ENCODE measurements around the gene CHRDL2.

The CHRDL2 gene

DNA sequence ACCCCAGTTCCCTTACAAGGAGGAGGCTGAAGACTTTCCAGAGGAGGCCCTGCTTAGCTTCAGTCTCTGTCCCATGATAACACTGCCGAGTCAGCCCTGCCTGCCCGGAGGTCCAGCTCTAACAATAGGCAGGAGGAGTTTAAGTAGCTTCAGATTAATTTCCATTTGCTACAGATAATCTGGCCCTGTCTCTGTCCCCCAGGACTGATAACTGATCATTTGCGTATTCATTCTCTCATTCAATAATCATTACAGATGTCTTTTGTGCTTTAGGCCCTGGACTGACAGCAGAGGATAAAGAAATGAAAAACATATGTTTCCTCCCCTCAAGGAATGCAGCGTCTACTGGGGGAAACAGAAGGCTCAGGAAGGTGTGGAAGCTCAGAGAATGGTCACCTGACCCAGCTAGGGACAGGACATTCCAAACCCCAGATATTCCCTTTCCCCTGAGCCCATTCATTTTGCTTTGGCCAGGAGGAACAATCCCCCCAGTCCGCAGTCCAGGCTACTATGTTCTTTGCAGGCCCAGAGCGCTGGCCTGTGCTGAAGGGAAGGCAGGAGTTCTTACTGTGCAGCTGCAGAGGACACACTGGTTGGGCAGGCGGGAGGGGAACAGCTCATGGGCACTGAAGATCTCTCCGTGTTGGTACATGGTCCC lies 20.8 kb downstream of the CHRDL2 start:
- DNase-seq = no peak

DNA sequence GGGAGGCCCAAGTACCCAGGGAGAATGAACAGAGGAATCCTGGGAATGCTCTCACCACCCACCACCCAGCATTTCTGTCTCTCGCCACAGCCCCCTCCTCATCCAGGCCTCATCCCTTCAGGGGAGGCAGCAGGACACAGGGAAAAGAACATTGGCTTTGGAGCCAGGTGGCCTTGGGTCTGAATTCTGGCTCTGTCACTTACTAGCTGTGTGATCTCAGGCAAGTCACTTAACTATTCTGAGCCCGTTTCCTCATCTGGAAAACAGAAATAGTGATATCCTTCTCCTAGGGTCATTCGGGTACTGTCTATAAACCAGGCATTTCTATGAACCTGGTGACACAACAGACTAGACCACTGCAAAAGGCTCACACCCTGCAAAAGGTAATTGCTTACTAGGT lies 22.1 kb downstream of the CHRDL2 start:
- DNase-seq = no peak

DNA sequence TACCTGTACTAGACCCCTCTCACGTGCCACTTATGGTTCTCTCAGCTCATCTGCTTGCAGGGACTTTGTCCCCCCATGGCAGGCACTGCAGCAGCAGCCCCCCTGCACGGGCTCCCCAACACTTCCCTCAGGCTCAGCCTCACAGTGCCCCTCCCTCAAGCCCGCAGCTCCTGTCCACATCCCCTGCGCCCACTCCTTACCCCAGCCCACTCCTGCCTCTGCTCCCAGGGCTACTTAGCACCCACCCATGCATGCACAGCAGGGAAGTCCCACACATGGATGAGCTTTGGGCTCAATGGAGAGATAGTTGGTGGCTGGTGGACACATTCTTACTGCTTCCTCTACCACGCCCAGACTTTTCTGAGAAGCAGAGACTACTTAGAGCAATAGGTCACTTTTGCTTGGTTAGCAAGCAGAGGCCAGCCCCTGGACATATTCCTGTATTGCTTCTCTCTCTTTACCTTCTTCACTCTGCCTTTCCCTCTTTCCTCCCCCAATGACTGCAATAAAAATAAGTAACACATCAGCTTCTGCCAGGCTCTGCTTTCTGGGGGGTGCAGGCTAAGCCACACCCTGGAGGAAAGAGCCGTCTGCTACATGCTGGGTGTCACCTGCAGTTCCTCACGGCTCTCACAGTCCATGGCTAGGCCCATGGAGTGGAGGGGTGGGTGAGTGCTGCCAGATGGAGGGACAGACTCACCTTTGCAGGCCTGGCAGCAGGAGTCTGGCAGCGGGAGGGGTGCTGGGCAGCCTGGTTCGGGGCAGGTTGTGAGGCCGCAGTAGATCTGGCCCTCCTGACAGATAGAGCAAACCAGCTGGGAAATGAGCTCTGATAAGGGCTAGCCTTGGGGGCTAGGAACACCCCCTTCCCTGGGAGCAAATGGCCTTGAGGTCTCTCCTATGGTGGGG lies 23.4 kb downstream of the CHRDL2 start:
- no peak for DNase-seq

GRCh38 chr11:74707182-74707581 lies 24.0 kb downstream of the CHRDL2 start:
- DNase-seq = no peak

- no peak for DNase-seq
Measured at GRCh38 chr11:74703211-74703610, 28.0 kb downstream of the CHRDL2 start.

GRCh38 chr11:74702383-74703007 lies 28.7 kb downstream of the CHRDL2 start:
- DNase-seq = peak; percentile 46

DNA sequence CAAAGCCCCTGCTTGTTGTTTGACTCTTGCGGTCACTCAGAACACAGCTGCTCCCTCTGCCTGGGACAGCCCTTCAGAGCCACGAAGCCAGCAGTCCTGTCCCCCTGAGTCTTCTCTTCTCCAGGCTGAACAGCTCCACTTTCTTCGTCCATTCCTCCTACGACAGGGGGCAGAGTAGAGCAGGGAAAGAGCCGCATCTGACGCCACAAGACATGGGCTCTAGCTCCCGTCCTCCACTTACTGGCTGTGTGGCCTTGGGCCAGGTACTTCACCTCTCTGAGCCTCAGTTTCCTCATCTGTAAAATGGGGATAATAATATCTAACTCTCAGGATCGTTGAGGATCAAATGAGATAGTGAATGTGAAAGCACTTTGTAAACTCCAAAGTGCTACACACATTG lies 29.9 kb downstream of the CHRDL2 start:
- no peak for DNase-seq

DNA sequence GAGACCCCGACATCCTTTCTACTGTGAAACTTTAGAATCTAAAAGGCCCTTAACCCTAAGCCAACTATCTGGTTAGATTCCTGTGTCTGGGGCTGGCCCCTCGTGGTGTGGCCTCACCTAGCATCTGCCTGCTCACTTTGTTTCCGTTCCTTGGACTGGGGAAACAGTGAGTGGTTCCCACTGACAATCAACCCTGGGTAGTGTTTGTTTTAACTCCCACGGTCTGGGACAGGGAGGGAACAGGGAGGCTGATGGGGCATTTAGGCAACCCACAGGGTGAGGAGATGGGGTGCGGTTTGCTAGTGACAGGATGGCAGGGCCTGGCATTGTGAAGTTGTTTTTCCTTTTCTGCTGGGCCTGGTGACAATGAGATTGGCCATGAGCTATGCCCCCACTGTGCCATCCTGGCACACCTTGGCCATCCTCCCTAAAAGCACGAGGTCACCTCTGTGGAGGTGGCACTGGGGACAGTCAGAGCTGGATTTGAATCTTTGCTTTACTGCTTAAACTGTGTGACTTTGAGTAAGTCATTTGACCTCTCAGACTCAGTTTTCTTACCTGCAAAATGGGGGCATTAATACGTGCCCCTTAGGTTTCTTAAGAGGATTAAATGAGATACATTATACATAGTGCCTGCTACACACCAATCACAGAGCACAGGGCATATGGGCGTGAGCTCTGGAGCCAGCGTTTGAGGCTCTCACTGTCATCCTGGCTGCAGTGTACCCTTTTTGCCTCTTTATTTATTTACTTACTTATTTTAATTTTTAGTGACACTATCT lies 31.4 kb downstream of the CHRDL2 start:
- DNase-seq = no peak

GRCh38 chr11:74697722-74698121 lies 33.5 kb downstream of the CHRDL2 start:
- no peak for DNase-seq

DNA sequence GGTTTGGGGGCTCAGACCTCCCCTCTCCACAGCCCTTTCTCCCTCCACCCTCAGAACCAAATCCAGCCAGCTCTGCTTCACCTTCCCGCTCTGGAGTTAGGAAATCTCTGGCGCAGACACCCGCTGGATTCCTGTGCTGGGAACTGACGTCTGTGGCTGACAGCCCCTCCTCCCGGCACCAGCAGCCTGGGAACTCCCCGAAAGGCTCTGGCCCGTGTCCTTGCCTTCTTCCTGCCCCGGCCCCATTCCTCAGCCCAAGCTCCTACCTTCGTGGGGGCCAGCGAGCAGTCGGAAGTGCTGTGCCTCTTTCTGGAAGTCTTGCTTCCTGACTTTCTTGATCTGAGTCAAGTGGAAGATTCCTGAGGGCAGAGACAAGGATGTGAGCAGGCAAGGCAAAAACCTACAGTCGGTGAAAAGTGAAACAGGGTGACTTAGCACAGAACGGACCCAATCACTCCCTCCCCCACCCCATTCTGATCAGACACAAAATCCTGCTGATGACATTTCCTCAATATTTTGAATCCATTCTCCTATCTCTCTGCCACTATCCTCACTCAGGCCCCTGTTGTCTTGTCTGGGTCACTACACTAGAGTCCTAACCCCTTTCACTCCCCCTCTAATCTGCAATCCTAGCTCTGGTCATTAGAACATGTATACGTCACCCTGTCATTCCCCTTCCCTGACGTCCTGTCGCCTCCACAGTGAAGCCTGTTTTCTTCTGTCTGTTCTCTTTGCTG lies 34.1 kb downstream of the CHRDL2 start:
- DNase-seq = no peak

DNA sequence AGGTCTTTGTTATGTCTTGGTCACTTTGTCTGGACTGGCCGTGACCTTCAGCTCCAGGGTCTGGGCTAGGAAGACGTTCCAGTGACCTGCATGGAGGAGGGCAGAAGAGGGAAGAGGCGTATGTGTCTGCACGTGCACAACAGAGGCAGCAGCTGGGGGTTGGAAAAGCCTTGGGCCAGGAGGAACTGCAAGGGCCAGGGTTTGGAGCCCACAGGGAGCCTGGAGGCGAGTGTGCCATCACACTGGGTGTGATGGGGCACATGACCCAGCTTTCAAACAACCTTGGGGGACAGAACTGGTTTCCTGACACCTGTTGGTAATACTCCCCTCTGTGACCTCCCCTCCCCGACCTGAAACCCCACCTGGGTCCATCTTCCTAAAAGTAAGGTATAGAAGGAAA lies 34.7 kb downstream of the CHRDL2 start:
- DNase-seq = no peak

DNA sequence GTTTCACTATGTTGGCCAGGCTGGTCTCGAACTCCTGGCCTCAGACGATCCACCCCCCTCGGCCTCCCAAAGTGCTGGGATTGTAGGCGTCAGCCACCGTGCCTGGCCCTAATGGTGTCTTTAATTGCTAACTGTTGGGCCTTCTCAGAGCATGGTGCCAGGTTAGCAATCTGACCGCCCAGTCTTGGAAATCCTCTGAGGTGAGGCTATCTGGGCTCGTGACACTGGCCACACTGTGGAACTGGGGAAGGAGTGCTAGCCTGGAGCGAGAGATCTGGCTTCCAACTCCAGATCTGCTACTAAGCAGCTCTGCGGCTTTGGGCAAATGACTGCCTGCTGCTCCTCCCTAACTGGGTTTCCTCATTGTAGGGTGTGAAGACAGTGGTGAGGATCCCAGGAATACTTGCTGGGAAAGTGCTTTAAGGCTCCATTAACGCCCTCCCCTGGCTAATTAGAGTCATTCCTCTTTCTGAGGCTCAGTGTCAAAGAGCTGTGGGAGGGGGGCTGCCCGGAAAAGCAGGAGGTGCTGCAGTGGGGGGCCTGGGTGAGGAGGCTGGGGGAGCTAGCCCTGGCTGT lies 35.4 kb downstream of the CHRDL2 start:
- no peak for DNase-seq

- no peak for DNase-seq
Measured at GRCh38 chr11:74694136-74694930, 36.9 kb downstream of the CHRDL2 start.

- no peak for DNase-seq
Measured at GRCh38 chr11:74693531-74693930, 37.7 kb downstream of the CHRDL2 start.

DNA sequence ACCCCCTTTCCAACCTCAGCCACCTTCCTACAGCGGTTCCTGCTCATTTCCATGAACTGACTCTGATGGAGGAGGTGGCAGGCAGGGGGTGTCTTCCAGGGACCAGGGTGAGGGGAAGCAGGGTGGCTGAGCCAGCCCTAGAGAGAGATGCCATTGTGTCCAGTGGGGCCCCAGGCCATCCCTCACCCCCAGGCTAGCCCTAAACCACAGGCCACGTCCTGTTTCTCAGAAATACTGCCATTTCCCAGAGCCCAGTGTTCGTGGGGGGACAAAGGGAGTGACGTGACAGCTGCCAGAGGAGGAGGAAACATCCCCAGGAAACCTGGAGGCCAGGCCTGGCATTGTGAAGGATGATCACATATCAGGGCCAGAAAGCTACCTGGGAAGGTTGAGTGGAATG lies 39.5 kb downstream of the CHRDL2 start:
- no peak for DNase-seq

- DNase-seq = no peak
Measured at GRCh38 chr11:74689666-74690065, 41.6 kb downstream of the CHRDL2 start.

GRCh38 chr11:74687237-74688023 lies 43.8 kb downstream of the CHRDL2 start:
- peak; percentile 15 for DNase-seq

GRCh38 chr11:74686792-74687191 lies 44.4 kb downstream of the CHRDL2 start:
- no peak for DNase-seq

DNA sequence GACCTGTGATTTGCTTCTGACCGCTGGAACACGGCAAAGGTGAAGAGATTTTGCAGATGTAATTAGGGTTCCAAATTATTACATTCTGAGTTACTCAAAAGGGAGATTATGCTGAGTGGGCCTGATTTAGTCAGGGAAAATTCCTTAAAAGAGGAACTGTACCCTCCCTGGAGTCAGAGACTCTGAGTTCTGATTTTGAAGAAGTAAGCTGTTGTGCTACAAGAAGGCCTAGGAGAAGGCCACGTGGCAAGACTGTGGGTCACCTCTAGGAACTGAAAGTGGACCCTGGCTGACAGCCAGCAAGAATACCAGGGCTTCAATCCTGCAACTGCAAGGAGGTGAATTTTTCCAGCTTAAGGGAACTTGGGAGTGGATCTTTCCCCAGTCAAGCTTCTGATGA lies 45.3 kb downstream of the CHRDL2 start:
- peak; percentile 79 for DNase-seq

DNA sequence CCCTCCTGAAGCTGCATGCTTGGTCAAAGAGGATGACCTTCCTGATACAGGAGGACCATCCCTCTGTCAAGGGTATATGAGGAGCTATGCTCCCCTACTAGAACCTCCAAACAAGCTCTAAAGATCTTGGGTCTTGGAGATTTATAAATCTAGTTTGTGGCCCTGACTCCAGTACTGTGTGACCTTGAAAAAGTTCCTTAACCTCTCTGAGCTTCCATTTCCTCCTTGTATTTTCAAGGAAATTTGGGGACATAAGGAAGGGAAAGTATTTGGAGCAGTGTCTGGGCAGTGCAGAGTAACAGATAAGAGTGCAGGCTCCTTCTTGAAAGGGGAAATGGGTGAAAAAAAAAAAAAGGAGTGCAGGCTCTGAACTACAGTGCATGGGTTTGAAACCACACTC lies 45.9 kb downstream of the CHRDL2 start:
- no peak for DNase-seq
